Measurements from ENCODE around the gene BRME1.

DNA sequence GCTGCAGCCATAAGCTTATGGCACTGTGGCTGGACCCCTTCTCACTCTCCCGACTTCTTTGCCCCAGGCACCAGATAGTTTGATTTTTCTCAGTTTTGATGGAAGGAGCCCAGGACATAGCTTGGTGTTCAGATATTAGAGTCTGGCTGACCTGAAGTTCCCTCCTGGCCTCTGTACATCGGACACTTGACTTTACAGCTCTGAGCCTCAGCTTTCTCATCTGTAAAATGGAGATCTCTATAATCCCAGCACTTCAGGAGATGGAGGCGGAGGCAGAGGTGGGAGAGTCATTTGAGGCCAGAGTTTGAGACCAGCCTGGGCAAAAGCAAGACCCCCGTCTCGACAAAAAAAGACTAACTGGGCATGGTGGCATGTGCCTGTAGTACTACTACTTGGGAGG, 993 bp upstream of the BRME1 start:
- no peak for TF ChIP-seq EP300 (IDR thresholded peaks at IDR 0.05; ENCODE audit: borderline replicate concordance)
- TF ChIP-seq NFIC (IDR thresholded peaks at IDR 0.05) = no peak
- no peak for TF ChIP-seq TCF12 (IDR thresholded peaks at IDR 0.05; ENCODE audit: low read depth)
- TF ChIP-seq YY1 (IDR thresholded peaks at IDR 0.05; ENCODE audit: low read depth) = no peak

All from Ishikawa (cell line).